ENCODE data around the gene GBE1.

DNA sequence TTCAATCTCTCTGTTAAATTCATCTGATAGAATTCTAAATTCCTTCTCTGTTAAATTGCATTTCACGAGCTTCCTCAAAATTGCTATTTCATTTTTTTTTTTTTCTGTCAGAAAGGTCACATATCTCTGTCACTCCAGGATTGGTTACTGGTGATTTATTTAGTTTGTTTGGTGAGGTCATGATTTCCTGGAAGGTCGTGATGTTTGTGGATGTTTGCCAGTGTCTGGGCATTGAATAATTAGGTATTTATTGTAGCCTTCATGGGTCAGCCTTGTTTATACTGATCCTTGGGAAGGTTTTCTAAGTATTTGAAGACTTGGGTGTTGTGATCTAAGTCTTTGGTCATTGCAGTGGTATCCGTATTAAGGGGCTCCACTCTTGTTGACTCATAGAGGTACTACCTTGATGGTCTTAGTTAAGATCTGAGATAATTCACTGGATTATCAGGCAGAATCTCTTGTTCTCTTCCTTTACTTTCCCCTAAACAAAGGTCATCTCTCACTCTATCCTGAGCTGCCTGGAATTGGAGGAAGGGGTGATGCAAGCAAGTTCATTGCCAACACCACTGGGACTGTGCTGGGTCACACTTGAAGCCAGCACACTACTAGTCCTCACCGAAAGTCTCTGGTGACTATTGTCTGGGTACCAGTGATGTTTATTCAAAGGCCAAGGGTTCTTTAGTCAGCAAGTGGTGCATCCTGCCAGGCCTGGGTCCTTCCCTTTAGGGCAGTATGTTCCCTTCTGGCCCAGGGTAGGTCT is 231.1 kb downstream of the GBE1 start:
- no peak for TF ChIP-seq TAF1 (IDR thresholded peaks at IDR 0.05; ENCODE audit: borderline replicate concordance, low read depth, low read length)
- no peak for TF ChIP-seq NRF1 (IDR thresholded peaks at IDR 0.05; ENCODE audit: low read depth, low read length)
- TF ChIP-seq YY1 (IDR thresholded peaks at IDR 0.05; ENCODE audit: low read depth): no peak
- no peak for TF ChIP-seq CHD2 (IDR thresholded peaks at IDR 0.05; ENCODE audit: low read length, partially characterized antibody)
- TF ChIP-seq, protein P1, sequence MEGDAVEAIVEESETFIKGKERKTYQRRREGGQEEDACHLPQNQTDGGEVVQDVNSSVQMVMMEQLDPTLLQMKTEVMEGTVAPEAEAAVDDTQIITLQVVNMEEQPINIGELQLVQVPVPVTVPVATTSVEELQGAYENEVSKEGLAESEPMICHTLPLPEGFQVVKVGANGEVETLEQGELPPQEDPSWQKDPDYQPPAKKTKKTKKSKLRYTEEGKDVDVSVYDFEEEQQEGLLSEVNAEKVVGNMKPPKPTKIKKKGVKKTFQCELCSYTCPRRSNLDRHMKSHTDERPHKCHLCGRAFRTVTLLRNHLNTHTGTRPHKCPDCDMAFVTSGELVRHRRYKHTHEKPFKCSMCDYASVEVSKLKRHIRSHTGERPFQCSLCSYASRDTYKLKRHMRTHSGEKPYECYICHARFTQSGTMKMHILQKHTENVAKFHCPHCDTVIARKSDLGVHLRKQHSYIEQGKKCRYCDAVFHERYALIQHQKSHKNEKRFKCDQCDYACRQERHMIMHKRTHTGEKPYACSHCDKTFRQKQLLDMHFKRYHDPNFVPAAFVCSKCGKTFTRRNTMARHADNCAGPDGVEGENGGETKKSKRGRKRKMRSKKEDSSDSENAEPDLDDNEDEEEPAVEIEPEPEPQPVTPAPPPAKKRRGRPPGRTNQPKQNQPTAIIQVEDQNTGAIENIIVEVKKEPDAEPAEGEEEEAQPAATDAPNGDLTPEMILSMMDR (IDR thresholded peaks at IDR 0.05): no peak
- TF ChIP-seq, protein P2, sequence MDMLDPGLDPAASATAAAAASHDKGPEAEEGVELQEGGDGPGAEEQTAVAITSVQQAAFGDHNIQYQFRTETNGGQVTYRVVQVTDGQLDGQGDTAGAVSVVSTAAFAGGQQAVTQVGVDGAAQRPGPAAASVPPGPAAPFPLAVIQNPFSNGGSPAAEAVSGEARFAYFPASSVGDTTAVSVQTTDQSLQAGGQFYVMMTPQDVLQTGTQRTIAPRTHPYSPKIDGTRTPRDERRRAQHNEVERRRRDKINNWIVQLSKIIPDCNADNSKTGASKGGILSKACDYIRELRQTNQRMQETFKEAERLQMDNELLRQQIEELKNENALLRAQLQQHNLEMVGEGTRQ (IDR thresholded peaks at IDR 0.05; ENCODE audit: borderline replicate concordance, low read depth, low read length): no peak
- TF ChIP-seq POLR2AphosphoS5 (IDR thresholded peaks at IDR 0.05; ENCODE audit: low read depth, low read length): no peak
- no peak for TF ChIP-seq RAD21 (IDR thresholded peaks at IDR 0.05; ENCODE audit: low read length)
- no peak for TF ChIP-seq TCF12 (IDR thresholded peaks at IDR 0.05)
- TF ChIP-seq FOXJ3 (CRISPR knock-in tag; IDR thresholded peaks at IDR 0.05): no peak
- TF ChIP-seq, protein P3, sequence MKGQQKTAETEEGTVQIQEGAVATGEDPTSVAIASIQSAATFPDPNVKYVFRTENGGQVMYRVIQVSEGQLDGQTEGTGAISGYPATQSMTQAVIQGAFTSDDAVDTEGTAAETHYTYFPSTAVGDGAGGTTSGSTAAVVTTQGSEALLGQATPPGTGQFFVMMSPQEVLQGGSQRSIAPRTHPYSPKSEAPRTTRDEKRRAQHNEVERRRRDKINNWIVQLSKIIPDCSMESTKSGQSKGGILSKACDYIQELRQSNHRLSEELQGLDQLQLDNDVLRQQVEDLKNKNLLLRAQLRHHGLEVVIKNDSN (IDR thresholded peaks at IDR 0.05; ENCODE audit: borderline replicate concordance, low read depth): no peak
- TF ChIP-seq, protein P4, sequence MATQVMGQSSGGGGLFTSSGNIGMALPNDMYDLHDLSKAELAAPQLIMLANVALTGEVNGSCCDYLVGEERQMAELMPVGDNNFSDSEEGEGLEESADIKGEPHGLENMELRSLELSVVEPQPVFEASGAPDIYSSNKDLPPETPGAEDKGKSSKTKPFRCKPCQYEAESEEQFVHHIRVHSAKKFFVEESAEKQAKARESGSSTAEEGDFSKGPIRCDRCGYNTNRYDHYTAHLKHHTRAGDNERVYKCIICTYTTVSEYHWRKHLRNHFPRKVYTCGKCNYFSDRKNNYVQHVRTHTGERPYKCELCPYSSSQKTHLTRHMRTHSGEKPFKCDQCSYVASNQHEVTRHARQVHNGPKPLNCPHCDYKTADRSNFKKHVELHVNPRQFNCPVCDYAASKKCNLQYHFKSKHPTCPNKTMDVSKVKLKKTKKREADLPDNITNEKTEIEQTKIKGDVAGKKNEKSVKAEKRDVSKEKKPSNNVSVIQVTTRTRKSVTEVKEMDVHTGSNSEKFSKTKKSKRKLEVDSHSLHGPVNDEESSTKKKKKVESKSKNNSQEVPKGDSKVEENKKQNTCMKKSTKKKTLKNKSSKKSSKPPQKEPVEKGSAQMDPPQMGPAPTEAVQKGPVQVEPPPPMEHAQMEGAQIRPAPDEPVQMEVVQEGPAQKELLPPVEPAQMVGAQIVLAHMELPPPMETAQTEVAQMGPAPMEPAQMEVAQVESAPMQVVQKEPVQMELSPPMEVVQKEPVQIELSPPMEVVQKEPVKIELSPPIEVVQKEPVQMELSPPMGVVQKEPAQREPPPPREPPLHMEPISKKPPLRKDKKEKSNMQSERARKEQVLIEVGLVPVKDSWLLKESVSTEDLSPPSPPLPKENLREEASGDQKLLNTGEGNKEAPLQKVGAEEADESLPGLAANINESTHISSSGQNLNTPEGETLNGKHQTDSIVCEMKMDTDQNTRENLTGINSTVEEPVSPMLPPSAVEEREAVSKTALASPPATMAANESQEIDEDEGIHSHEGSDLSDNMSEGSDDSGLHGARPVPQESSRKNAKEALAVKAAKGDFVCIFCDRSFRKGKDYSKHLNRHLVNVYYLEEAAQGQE (IDR thresholded peaks at IDR 0.05; ENCODE audit: low read depth, low read length): no peak
